GM18868 (cell line): Measurements from ENCODE around the gene RPS6KA1.
A peak's percentile ranks its signal among the peaks of the same experiment; 100 is the strongest.
"Not testable (repeated sequence)": the region's sequence is repeated elsewhere in the genome, so short reads cannot be mapped to it uniquely, and the experiment has no call there.

Source experiments
- ATAC-seq: cut with Tn5 transposase; IDR thresholded peaks from one replicate; pipeline ENCODE4 v1.9.1; 2021; ENCODE audit warnings: mild to moderate bottlenecking, moderate library complexity; ENCODE audit not compliant: unreplicated experiment

The RPS6KA1 gene

DNA sequence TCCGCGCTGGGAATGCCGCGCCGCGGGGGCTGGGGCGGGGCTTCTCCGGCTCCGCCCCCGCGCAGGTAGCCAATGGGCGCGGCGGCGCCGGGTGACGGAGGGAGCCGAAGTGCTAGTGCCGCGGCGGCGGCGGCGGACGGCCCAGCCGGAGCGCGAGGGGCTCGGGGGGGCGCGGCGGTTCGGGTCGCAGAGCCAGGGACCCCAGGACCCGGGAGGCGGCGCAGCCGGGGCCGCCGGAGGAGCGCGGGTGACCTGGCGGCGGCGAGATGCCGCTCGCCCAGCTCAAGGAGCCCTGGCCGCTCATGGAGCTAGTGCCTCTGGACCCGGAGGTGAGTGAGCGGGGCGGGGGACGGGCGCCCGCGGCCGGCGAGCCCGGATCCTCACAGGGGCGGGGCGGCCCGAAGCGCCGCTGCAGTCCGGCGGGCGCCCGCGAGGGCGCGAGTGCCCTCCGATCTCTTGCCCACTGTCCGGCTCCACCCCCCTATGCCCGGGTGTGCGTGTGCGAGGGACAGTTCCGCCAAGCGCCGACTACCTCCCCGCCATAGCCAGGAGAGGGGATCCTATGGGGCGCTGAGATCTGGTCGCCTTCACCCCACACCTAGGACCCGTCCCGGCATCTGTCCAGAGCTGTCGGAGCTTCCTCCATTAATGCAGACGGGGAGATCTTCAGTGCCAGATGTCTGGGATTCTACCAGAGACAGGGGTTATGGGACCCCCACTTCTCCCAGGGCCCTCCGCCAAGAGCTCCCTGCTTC lies at the start of gene RPS6KA1:
Gene RPS6KA1, plus strand, starts transcription at position 107 of the 755 bp plus-strand sequence. Its CDS starts 160 bp downstream, at position 267.
- peak; percentile 74 for ATAC-seq

- ATAC-seq, result no peak
These were observed 46.6 kb upstream of the RPS6KA1 start for GRCh38 chr1:26482921-26483320.

- ATAC-seq, result no peak
These were observed 45.6 kb upstream of the RPS6KA1 start for GRCh38 chr1:26483980-26484379.

DNA sequence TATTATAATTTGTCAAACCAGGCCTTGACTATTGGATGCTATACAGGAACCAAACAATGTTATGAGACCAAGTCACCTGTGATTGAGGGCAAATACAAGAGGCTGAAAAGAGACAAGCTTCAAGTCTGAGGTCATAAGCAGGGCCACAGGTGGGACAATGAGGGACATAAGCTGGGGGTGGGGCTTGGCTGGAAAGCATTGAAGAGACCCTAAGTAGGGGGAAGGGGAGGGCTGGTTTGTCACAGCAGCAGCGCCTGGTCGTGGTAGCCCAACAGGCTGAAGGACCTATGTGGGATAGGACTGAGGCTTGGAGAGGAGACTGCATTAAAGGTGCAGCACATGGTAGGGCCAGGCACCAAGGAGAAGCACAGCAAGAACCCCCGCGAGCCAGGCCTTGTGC lies 39.4 kb upstream of the RPS6KA1 start:
- no peak for ATAC-seq

DNA sequence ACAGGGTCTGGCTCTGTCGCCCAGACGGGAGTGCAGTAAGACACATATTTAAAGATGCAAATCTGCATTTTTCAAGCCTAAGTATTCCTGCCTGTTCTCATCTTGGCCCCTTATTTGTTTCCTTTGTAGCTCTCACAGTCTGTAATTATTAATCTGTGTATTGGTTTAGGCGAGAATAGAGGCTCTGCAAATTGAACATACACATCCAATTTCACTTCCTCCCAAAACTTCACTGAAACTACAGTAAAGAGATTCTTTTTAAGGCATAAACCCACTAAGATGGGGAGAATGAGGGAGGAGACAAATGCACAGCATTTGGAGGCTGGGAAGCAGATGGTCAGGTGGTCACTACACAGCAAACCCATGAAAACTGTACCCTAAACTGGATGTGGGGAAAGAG lies 36.3 kb upstream of the RPS6KA1 start:
- no peak for ATAC-seq

- no peak for ATAC-seq
These were observed 35.6 kb upstream of the RPS6KA1 start for GRCh38 chr1:26493938-26494337.

- ATAC-seq, result no peak
These were observed 32.7 kb upstream of the RPS6KA1 start for GRCh38 chr1:26496861-26497260.

- ATAC-seq, result no peak
These were observed 30.7 kb upstream of the RPS6KA1 start for GRCh38 chr1:26498894-26499293.

- ATAC-seq, result peak; percentile 67
These were observed 28.9 kb upstream of the RPS6KA1 start for GRCh38 chr1:26500488-26501175.

GRCh38 chr1:26510711-26511110 lies 18.9 kb upstream of the RPS6KA1 start:
- ATAC-seq, result not testable (repeated sequence)

- ATAC-seq, result not testable (repeated sequence)
These were observed 13.7 kb upstream of the RPS6KA1 start for GRCh38 chr1:26515836-26516235.

- no peak for ATAC-seq
These were observed 12.4 kb upstream of the RPS6KA1 start for GRCh38 chr1:26516987-26517765.

DNA sequence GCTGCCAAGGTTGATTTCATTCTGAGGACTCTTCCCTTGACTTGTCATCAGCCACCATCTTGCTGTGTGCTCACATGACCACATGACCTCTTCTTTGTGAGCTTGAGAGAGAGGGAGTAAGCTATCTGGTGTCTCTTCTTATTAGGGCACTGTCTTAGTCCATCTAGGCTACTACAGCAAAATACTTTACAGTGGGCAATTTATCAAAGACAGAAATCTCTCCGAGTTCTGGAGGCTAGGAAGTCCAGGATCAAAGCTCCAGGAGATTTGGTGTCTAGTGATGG lies 11.9 kb upstream of the RPS6KA1 start:
- no peak for ATAC-seq

GRCh38 chr1:26518355-26518754 lies 11.2 kb upstream of the RPS6KA1 start:
- no peak for ATAC-seq

DNA sequence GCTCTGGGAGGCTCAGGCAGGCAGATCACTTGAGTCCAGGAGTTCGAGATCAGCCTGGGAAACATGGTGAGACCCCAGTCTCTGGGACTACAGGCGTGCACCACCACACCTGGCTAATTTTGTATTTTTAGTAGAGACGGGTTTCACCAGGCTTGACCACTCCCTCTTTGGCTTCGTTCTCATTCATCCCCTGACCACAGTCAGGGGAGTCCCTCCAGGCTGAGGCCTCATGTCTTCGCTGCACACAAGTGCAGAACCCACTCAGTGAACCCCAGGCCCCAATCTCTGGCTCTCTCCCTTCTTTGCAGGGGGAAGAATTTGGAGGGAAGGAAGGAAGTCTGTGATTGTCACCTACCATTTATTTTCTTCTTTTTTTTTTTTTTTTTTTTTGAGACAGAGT lies 9.2 kb upstream of the RPS6KA1 start:
- no peak for ATAC-seq

GRCh38 chr1:26521669-26522030 lies 7.9 kb upstream of the RPS6KA1 start:
- ATAC-seq, result no peak

GRCh38 chr1:26522073-26522472 lies 7.5 kb upstream of the RPS6KA1 start:
- ATAC-seq, result no peak

- ATAC-seq, result no peak
These were observed 5.4 kb upstream of the RPS6KA1 start for GRCh38 chr1:26524181-26524580.

DNA sequence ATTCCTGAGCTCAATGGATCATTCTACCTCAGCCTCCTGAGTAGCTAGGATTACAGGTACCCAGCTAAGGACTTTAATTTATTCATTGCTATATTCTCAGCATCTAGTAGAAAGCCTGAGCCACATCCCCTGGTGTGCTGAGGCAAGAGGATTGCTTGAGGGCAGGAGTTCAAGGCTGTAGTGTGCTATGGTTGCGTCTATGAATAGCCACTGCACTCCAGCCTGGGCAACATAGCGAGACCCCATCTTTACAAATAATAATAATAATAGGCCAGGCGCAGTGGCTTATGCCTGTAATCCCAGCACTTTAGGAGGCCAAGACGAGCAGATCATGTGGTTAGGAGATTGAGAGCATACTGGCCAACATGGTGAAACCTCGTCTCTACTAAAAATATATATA lies 3.3 kb upstream of the RPS6KA1 start:
- ATAC-seq, result no peak

DNA sequence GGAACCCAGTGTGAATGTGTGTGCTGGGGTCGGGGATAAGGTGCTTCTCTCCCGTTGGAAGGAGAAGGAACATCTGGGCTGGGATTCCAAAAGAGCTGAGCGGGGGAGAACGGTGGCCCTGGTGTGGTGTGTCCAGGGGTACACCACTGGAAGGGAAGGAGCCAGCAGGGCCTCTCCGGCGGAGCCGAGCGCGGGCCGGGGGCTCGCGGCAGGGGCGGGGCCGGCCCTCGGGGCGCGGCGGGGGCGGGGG lies 231 bp upstream of the RPS6KA1 start:
- no peak for ATAC-seq

GRCh38 chr1:26530410-26530894 lies 891 bp downstream of the RPS6KA1 start:
- no peak for ATAC-seq
